Astrocyte of the cerebellum (primary cell): ENCODE data around the gene PIGS.
"Not testable (repeated sequence)": the region's sequence is repeated elsewhere in the genome, so short reads cannot be mapped to it uniquely, and the experiment has no call there.

Source experiments
- DNase-seq: peaks from one replicate; pipeline ENCODE4 v3.0.0-alpha.2; 2011; ENCODE audit warnings: low read depth
- H3K4me3 ChIP-seq: 2 replicates; pipeline ENCODE4 v1.5.1; 2011; ENCODE audit warnings: mild to moderate bottlenecking, low read depth, low read length, moderate library complexity
- CTCF ChIP-seq: IDR thresholded peaks from 2 replicates; pipeline ENCODE4 v1.5.1; 2012; ENCODE audit warnings: low read length, low read depth, moderate library complexity, mild to moderate bottlenecking; ENCODE audit errors: missing control alignments
- in situ Hi-C: cut with HindIII; loops from 2 replicates; pipeline ENCODE4 v1.10.0; 2017; ENCODE audit warnings: low sequenced_read_pairs

The PIGS gene

DNA sequence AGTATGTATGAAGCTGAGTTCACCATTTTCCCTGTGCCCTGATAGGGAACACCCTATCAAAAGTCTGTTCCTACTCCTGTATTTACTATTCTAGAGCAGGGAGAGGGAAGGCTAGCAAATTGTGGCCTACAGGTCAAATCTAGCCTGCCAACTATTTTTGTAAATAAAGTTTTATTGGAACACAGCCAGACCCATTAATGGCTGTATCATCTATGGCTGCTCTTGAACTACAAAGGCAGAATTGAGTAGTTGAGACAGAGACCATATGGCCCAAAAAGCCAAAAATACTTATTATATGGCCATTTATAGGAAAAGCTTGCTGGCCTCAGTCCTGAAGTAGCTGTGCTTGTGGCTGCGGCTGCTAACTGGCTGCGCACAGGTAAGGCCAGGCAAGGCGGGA is 9.6 kb upstream of the PIGS start:
- no peak for TF ChIP-seq CTCF
- no peak for DNase-seq
- in situ Hi-C loops, result no loop called here
- no peak overlapping the region for H3K4me3 ChIP-seq

DNA sequence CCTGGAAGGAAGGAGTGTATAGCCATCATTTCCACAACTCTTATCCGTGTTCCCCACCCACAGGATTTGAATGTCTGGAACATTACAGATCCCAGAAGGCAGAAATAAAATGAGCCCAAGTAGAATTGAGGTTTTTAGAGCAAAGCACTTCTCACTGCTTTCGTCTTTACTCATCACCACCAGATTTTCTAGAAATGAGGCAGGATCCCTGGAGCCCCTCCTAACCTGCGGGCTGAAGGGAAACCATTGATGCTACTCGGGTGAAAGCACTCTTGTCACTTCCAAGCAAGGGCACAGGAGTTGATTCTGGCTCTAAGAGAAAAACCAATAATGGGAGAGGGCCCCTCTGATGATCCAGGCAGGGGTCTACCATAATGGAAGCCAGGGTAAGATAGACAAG is 8.2 kb upstream of the PIGS start:
- no peak overlapping the region for H3K4me3 ChIP-seq
- in situ Hi-C loops, result loop anchor here (5.0 kb wide), 1 partner anchor 38 kb away; no protein-coding TSS in a partner anchor
- no peak for DNase-seq
- no peak for TF ChIP-seq CTCF

DNA sequence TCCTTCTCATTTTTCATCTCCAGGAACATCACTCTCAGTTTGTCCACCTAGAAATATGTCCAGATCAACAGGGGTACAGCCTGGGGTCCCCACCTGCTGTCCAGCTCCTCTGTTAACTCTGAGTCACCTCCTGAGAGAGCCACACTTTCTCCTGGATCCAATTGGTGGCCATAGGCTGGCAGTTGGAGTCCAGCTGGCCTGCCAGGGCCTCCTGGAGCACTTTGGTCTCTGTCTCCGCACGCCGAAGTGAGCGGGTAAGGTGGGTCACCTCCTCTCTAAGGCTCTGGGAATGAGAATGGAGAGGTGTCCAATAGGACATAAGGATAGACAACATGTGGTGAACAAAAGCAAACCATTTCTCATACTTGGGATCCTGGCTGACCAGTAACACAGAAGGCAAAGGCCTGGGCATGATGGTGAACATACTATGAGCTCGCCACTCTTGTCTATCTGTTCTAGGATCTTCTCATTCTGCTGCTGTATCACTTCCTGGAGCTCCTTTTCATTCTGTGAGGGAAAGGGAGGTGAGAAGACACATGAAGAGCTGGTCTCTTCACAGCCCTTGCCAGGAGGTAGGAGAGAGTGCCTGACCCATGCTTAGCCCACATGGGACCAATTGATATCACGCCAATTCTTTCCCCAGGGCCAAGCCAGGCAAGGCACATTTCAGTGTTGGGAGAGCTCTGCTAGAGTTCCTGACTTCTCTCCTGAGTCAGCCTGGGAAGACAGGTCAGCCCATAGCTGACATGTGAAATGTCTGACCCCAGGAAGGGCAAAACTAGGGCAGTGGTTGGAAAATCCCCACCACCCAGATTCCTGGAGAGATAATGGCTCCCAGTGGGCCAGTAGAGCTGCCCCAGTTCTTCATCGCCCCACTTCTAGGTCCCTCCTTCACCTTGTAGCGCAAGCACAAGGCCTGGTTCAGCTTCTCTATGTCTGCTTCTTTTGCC is 7.2 kb upstream of the PIGS start:
- no peak overlapping the region for H3K4me3 ChIP-seq
- no peak for TF ChIP-seq CTCF
- in situ Hi-C loops, result loop anchor here (5.0 kb wide), 1 partner anchor 39 kb away; no protein-coding TSS in a partner anchor
- no peak for DNase-seq

- TF ChIP-seq CTCF, result no peak
- DNase-seq, result no peak
- no peak overlapping the region for H3K4me3 ChIP-seq
- in situ Hi-C loops, result loop anchor here (5.0 kb wide), 1 partner anchor 40 kb away; no protein-coding TSS in a partner anchor
These were observed 6.1 kb upstream of the PIGS start for GRCh38 chr17:28577466-28577824.

- in situ Hi-C loops, result loop anchor here (5.0 kb wide), 1 partner anchor 40 kb away; no protein-coding TSS in a partner anchor
- peak; percentile 55 for DNase-seq
- no peak for TF ChIP-seq CTCF
- H3K4me3 ChIP-seq, result peak within 1 kb of the TSS; percentile 35
These were observed 5.6 kb upstream of the PIGS start, which contains the start of gene ALDOC for GRCh38 chr17:28576758-28577465. Gene ALDOC (minus strand): TSS chr17:28576895. CDS start chr17:28575532, 1,363 bp downstream.

- DNase-seq, H3K4me3 ChIP-seq: not testable (repeated sequence)
These were observed 4.7 kb upstream of the PIGS start for GRCh38 chr17:28576016-28576415.

More at GRCh38 chr17:28576016-28576415, 4.7 kb upstream of the PIGS start:
- in situ Hi-C loops, result loop anchor here (5.0 kb wide), 1 partner anchor 41 kb away; no protein-coding TSS in a partner anchor
